ENCODE results near the gene TSSC4.

Gene TSSC4

GRCh38 chr11:2399488-2400068 lies 972 bp upstream of the TSSC4 start (continued):
- no peak for TF ChIP-seq ZNF140 (tag by site-specific recombination; IDR thresholded peaks at IDR 0.05)
- peak; percentile 46 for TF ChIP-seq GLIS1 (tag by site-specific recombination; IDR thresholded peaks at IDR 0.05)
- peak; percentile 82 for TF ChIP-seq GLIS2 (tag by site-specific recombination; IDR thresholded peaks at IDR 0.05)
- TF ChIP-seq HOXC10 (CRISPR knock-in tag; IDR thresholded peaks at IDR 0.05) = 0 out of 2 replicates have a peak, but pooled peaks have one; percentile 20
- no peak for TF ChIP-seq ZNF175 (tag by site-specific recombination; IDR thresholded peaks at IDR 0.05)
- no peak for TF ChIP-seq HOXA7 (CRISPR knock-in tag; IDR thresholded peaks at IDR 0.05; ENCODE audit: borderline replicate concordance)
- TF ChIP-seq ZBTB17 (tag by site-specific recombination; IDR thresholded peaks at IDR 0.05) = no peak
- TF ChIP-seq ZNF362 (tag by site-specific recombination; IDR thresholded peaks at IDR 0.05) = no peak
- no peak for TF ChIP-seq ZNF146 (tag by site-specific recombination; IDR thresholded peaks at IDR 0.05)
- no peak for TF ChIP-seq ZNF214 (tag by site-specific recombination; IDR thresholded peaks at IDR 0.05; ENCODE audit: borderline replicate concordance)
- TF ChIP-seq ZFP41 (tag by site-specific recombination; IDR thresholded peaks at IDR 0.05; ENCODE audit: borderline replicate concordance) = no peak
- no peak for TF ChIP-seq ZNF670 (tag by site-specific recombination; IDR thresholded peaks at IDR 0.05; ENCODE audit: low read depth)
- TF ChIP-seq ZNF266 (tag by site-specific recombination; IDR thresholded peaks at IDR 0.05; ENCODE audit: low read depth) = no peak
- no peak for TF ChIP-seq ZNF629 (tag by site-specific recombination; IDR thresholded peaks at IDR 0.05)

- Histone ChIP-seq H3K4me3 (ENCODE audit: low read depth, low read length) (peak overlapping the region; percentile 99), H3K9me3 (ENCODE audit: control insufficient read depth, insufficient read depth, low read depth, low read length) (no peaks in the 10 kb centered on the region), H3K4me1 (ENCODE audit: control insufficient read depth, insufficient read depth, low read length) (no peaks in the 10 kb centered on the region), H3K27ac (ENCODE audit: extremely low read depth, low read depth, low read length) (peak overlapping the region; percentile 53; the same call in 1 of the 2 replicates), H3K36me3 (ENCODE audit: control insufficient read depth in 2 of 2, insufficient read depth in 1 of 2, low read length in 2 of 2) (peaks cover 0 to 52% of the 10 kb centered on the region in 2 experiments; a peak in 1 of 3 replicates)
- CTCF ChIA-PET = interaction anchor here (0.6 to 4.2 kb wide), 10 partner anchors 14 to 417 kb away, joined by 3 to 29 read pairs (median 4); no protein-coding TSS in a partner anchor
- POLR2A ChIA-PET = interaction anchor here (0.6 to 3.3 kb wide), 14 partner anchors 9 to 482 kb away, joined by 3 to 64 read pairs (median 3); partner anchors contain the start of genes CD81, KCNQ1OT1 and TNNT3
- TF ChIP-seq GLI4 (tag by site-specific recombination; IDR thresholded peaks at IDR 0.05) = no peak
- TF ChIP-seq KLF7 (tag by site-specific recombination; IDR thresholded peaks at IDR 0.05; ENCODE audit: borderline replicate concordance) = no peak
- TF ChIP-seq ZNF701 (tag by site-specific recombination; IDR thresholded peaks at IDR 0.05) = no peak
- TF ChIP-seq ZNF747 (tag by site-specific recombination; IDR thresholded peaks at IDR 0.05) = no peak
- no peak for TF ChIP-seq ZBTB6 (tag by site-specific recombination; IDR thresholded peaks at IDR 0.05)
- TF ChIP-seq ZNF596 (tag by site-specific recombination; IDR thresholded peaks at IDR 0.05) = peak; percentile 20; the same call in 1 of the 2 replicates
- no peak for TF ChIP-seq ZNF354C (tag by site-specific recombination; IDR thresholded peaks at IDR 0.05; ENCODE audit: borderline replicate concordance, low read depth)
- TF ChIP-seq KLF16 (tag by site-specific recombination; IDR thresholded peaks at IDR 0.05) = no peak
- TF ChIP-seq ZNF26 (tag by site-specific recombination; IDR thresholded peaks at IDR 0.05) = no peak
- no peak for TF ChIP-seq ZNF341 (tag by site-specific recombination; IDR thresholded peaks at IDR 0.05; ENCODE audit: low read depth)
- TF ChIP-seq ZNF600 (tag by site-specific recombination; IDR thresholded peaks at IDR 0.05) = no peak
- no peak for TF ChIP-seq ZSCAN30 (tag by site-specific recombination; IDR thresholded peaks at IDR 0.05)
- TF ChIP-seq ZBTB17 (tag by site-specific recombination; IDR thresholded peaks at IDR 0.05) = peak; percentile 11
- 0 out of 2 replicates have a peak, but pooled peaks have one; percentile 26 for TF ChIP-seq HOXC10 (CRISPR knock-in tag; IDR thresholded peaks at IDR 0.05)
- TF ChIP-seq GLIS2 (tag by site-specific recombination; IDR thresholded peaks at IDR 0.05) = no peak
- peak; percentile 77 for TF ChIP-seq YY1 (tag by site-specific recombination; IDR thresholded peaks at IDR 0.05)
- TF ChIP-seq ZNF518A (tag by site-specific recombination; conservative IDR thresholded peaks at IDR 0.05; ENCODE audit: low read depth) = no peak
Observed at GRCh38 chr11:2400762-2401435, 349 bp downstream of the TSSC4 start.
